Bronchial epithelial cell (primary cell): Measurements from ENCODE around the gene MN1. TPM values are rescaled to one million over a fixed set of nuclear protein-coding genes. Genes with fewer than 3 reads are reported as not detected.

Experiments
- DNase-seq: peaks from one replicate; pipeline ENCODE4 v3.0.0-alpha.2; 2010; ENCODE audit warnings: low read depth
- FAIRE-seq: peaks from 2 replicates; lab custom pipeline; 2011; peaks lifted over from hg19 to GRCh38; lab: Jason Lieb, UNC
- H3K27me3 ChIP-seq: 2 replicates; pipeline ENCODE4 v1.5.1; 2011; ENCODE audit warnings: low read length; ENCODE audit not compliant: control insufficient read depth, insufficient read depth
- H3K36me3 ChIP-seq: 2 replicates; pipeline ENCODE4 v1.5.1; 2011; ENCODE audit warnings: low read length; ENCODE audit not compliant: control insufficient read depth, insufficient read depth
- H3K4me3 ChIP-seq: 2 replicates; pipeline ENCODE4 v1.5.1; 2011; ENCODE audit warnings: mild to moderate bottlenecking, low read depth, low read length, control low read depth
- total RNA-seq: library from RNA; depleted of rRNA; stranded (reverse); fragments of >200 nt; gene quantifications from 2 replicates; pipeline ENCODE4 v1.2.1, GENCODE V29; 2014
- TF ChIP-seq, protein P1 (sequence below): IDR thresholded peaks from 2 replicates; pipeline ENCODE4 v1.5.1; 2011; ENCODE audit warnings: mild to moderate bottlenecking, moderate library complexity, low read length, control low read depth, inconsistent platforms; ENCODE audit not compliant: insufficient read depth, severe bottlenecking

Gene MN1
- total RNA-seq, 1 donor from 2014 or later: 1.3 TPM

DNA sequence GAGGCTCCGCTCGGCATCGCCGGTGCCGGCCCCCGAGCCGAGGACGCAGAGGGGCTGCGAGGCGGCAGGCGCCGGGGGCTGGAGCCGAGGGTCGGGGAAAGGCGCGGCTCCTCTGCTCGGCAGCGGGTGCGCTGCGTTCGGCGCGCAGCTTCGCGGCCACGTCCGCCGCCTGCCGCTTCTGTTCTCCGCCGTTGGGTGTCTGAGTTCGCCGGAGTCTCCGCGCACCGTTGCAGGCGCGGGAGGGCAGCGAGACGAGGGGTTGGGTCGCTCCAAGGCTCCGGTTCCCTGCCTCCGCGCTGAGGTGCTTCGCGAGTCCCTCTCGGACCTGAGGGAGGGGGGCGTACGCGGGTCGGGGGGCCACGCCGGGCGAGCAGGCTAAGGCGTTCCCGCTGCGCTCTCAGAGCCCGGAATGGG is 347 bp downstream of the MN1 start:
- Histone ChIP-seq H3K4me3 (peak overlapping the region; percentile 87), H3K36me3 (peaks cover 4% of the 10 kb centered on the region), H3K27me3 (no peaks in the 10 kb centered on the region)
- TF ChIP-seq, protein P1, sequence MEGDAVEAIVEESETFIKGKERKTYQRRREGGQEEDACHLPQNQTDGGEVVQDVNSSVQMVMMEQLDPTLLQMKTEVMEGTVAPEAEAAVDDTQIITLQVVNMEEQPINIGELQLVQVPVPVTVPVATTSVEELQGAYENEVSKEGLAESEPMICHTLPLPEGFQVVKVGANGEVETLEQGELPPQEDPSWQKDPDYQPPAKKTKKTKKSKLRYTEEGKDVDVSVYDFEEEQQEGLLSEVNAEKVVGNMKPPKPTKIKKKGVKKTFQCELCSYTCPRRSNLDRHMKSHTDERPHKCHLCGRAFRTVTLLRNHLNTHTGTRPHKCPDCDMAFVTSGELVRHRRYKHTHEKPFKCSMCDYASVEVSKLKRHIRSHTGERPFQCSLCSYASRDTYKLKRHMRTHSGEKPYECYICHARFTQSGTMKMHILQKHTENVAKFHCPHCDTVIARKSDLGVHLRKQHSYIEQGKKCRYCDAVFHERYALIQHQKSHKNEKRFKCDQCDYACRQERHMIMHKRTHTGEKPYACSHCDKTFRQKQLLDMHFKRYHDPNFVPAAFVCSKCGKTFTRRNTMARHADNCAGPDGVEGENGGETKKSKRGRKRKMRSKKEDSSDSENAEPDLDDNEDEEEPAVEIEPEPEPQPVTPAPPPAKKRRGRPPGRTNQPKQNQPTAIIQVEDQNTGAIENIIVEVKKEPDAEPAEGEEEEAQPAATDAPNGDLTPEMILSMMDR: peak; percentile 23
- FAIRE-seq (no peak), DNase-seq (no peak)

DNA sequence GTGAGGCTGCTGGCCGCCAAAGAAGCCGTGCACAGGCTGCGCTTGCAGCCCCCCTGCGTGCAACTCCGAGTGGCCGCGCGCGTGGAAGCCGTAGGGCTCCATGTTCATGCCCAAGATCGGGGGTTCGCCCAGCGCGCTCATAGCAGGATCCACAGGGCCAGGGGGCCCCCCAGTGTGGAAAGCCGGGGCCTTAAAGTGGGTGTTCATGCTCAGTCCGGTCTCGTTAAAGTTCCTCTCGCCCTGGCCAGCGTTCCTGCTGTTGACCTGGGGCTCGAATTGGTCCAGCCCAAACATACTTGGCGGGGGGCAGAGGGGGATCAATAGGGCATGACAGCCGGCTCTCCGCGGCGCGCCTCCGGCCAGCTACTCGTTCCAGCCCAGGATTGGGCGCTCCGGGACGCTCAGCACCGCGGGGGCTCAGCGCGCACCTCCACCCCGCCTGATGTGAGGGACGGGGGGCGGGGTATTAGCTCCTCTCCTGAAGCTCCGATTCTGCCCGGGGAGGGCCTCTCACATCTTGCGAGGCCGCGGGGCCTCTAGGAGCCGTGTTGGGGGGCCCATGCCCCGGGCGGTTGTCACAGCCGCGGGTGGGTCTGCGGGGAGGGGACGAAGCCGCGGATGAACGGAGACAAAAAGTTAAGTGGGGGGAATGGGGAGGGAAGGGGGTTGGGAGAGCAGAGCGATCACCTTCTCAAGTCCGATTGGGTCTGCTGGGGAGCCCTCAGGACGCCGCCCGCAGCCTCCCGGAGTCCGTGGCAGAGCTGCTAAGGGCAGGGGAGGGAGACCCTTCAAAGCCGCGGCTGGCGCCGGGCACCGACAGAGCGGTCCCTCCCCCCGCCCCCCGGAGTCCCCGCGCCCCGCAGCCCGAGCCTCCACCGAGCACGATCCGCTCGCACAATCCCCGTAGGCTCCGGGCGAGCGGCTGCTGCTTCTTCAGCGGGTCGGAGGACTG is 1.0 kb downstream of the MN1 start:
- TF ChIP-seq, protein P1: no peak
- H3K4me3 ChIP-seq: peak overlapping the region; percentile 87
- H3K27me3 ChIP-seq: no peaks in the 10 kb centered on the region
- peaks cover 4% of the 10 kb centered on the region for H3K36me3 ChIP-seq
- DNase-seq (no peak), FAIRE-seq (no peak)

DNA sequence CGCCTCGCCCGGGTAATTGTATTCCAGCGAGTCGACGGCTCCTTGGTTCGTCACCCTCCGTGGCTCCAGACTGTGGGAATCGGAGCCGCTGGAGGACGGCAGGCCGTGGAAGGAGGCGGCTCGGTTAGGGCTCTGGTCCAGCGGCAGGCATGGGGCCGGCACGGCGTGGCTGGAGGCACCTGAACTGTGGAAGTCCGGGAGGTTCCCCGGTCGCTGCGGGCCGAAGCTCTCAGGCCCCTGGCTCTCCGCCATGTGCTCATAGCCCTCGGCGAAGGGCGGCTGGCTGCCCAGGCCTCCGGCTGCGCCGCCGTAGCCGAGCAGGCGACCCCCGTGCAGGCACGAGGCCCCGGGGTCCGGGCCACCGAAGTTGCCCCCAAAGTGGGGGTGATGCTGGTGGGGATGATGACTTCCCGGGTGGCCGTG is 1.7 kb downstream of the MN1 start:
- DNase-seq (no peak), FAIRE-seq (no peak)
- peaks cover 4% of the 10 kb centered on the region for H3K36me3 ChIP-seq
- TF ChIP-seq, protein P1: no peak
- H3K27me3 ChIP-seq: no peaks in the 10 kb centered on the region
- H3K4me3 ChIP-seq: peak overlapping the region; percentile 87

GRCh38 chr22:27799015-27799826 is 2.3 kb downstream of the MN1 start:
- H3K27me3 ChIP-seq: no peaks in the 10 kb centered on the region
- H3K36me3 ChIP-seq: peaks cover 4% of the 10 kb centered on the region
- no peak for FAIRE-seq
- peak overlapping the region; percentile 87 for H3K4me3 ChIP-seq
- TF ChIP-seq, protein P1: no peak
- no peak for DNase-seq

GRCh38 chr22:27798511-27799014 is 3.0 kb downstream of the MN1 start:
- TF ChIP-seq, protein P1: no peak
- H3K27me3 ChIP-seq: no peaks in the 10 kb centered on the region
- FAIRE-seq (no peak), DNase-seq (no peak)
- H3K36me3 ChIP-seq: peaks cover 4% of the 10 kb centered on the region
- no peak overlapping the region for H3K4me3 ChIP-seq
